Measurements from ENCODE around the gene BLOC1S6. TPM values are rescaled to one million over a fixed set of nuclear protein-coding genes. Genes with fewer than 3 reads are reported as not detected.

Gene BLOC1S6
- polyA plus RNA-seq, 1 donor from 2014 or later, result 179 TPM

DNA sequence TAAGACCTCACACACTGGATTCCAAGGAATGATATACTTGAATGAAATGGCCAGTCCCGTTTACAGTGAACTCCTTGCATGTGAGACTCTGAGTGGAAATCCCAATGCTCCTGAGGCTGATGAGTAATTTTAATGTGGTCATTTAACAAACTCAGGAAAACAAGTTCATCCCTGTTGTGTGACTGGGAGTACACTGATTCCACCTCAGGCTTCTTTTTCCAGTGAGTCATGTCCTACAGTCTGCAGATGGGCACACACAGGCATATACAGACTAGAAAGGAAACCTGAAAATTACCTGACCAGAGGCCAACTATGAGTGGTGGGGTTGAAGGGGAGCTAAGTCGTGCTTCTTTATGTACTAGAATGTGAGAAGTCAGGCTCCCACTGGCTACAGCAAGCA is 53.4 kb downstream of the BLOC1S6 start:
- Histone ChIP-seq H3K9me3 (ENCODE audit: low read length) (no peaks in the 10 kb centered on the region), H3K79me2 (replicated peaks; ENCODE audit: insufficient read depth, low read length) (no peaks in the 10 kb centered on the region), H3K27me3 (ENCODE audit: insufficient read depth, low read depth, low read length) (peaks cover 6% of the 10 kb centered on the region), H3F3A (ENCODE audit: insufficient read depth, low read length, poor library complexity, severe bottlenecking) (no peaks in the 10 kb centered on the region), H3K4me3 (ENCODE audit: low read length) (no peak overlapping the region), H2AFZ (ENCODE audit: low read depth, low read length) (no peak overlapping the region), H3K27ac (ENCODE audit: low read length) (no peak overlapping the region), H4K20me1 (ENCODE audit: insufficient read depth) (no peaks in the 10 kb centered on the region), H3K36me3 (ENCODE audit: insufficient read depth, low read length) (no peaks in the 10 kb centered on the region), H3K9ac (ENCODE audit: low read length) (no peak overlapping the region), H3K4me2 (ENCODE audit: low read length) (no peak overlapping the region), H3K9me2 (ENCODE audit: insufficient read depth, low read length) (no peaks in the 10 kb centered on the region)
- TF ChIP-seq CTCF (IDR thresholded peaks at IDR 0.05; ENCODE audit: poor library complexity, severe bottlenecking), result no peak
- TF ChIP-seq EZH2 (IDR thresholded peaks at IDR 0.05; ENCODE audit: borderline replicate concordance, insufficient read depth, low read length, poor library complexity, severe bottlenecking), result no peak
- TF ChIP-seq MXI1 (conservative IDR thresholded peaks at IDR 0.05; ENCODE audit: poor library complexity, severe bottlenecking), result no peak
- TF ChIP-seq TAF1 (IDR thresholded peaks at IDR 0.05; ENCODE audit: low read depth), result no peak
- no peak for TF ChIP-seq EP300 (conservative IDR thresholded peaks at IDR 0.05; ENCODE audit: poor library complexity, severe bottlenecking)
- TF ChIP-seq POLR2AphosphoS5 (IDR thresholded peaks at IDR 0.05), result no peak
- TF ChIP-seq REST (IDR thresholded peaks at IDR 0.05; ENCODE audit: borderline replicate concordance), result no peak
- no peak for TF ChIP-seq RAD21 (conservative IDR thresholded peaks at IDR 0.05)
- no peak for TF ChIP-seq SMC3 (conservative IDR thresholded peaks at IDR 0.05; ENCODE audit: poor library complexity)

GRCh38 chr15:45641374-45641781 is 54.2 kb downstream of the BLOC1S6 start:
- Histone ChIP-seq H3K79me2 (replicated peaks; ENCODE audit: insufficient read depth, low read length) (no peaks in the 10 kb centered on the region), H3K9ac (ENCODE audit: low read length) (no peak overlapping the region), H4K20me1 (ENCODE audit: insufficient read depth) (no peaks in the 10 kb centered on the region), H3K36me3 (ENCODE audit: insufficient read depth, low read length) (no peaks in the 10 kb centered on the region), H3K27ac (ENCODE audit: low read length) (no peak overlapping the region), H3K27me3 (ENCODE audit: insufficient read depth, low read depth, low read length) (no peaks in the 10 kb centered on the region), H3K4me2 (ENCODE audit: low read length) (no peak overlapping the region), H3K4me3 (ENCODE audit: low read length) (no peak overlapping the region), H3K9me3 (ENCODE audit: low read length) (no peaks in the 10 kb centered on the region), H3K9me2 (ENCODE audit: insufficient read depth, low read length) (no peaks in the 10 kb centered on the region), H3F3A (ENCODE audit: insufficient read depth, low read length, poor library complexity, severe bottlenecking) (no peaks in the 10 kb centered on the region), H2AFZ (ENCODE audit: low read depth, low read length) (no peak overlapping the region)
- no peak for TF ChIP-seq POLR2AphosphoS5 (IDR thresholded peaks at IDR 0.05)
- TF ChIP-seq TAF1 (IDR thresholded peaks at IDR 0.05; ENCODE audit: low read depth), result no peak
- TF ChIP-seq SMC3 (conservative IDR thresholded peaks at IDR 0.05; ENCODE audit: poor library complexity), result no peak
- no peak for TF ChIP-seq CTCF (IDR thresholded peaks at IDR 0.05; ENCODE audit: poor library complexity, severe bottlenecking)
- no peak for TF ChIP-seq MXI1 (conservative IDR thresholded peaks at IDR 0.05; ENCODE audit: poor library complexity, severe bottlenecking)
- no peak for TF ChIP-seq EZH2 (IDR thresholded peaks at IDR 0.05; ENCODE audit: borderline replicate concordance, insufficient read depth, low read length, poor library complexity, severe bottlenecking)
- TF ChIP-seq EP300 (conservative IDR thresholded peaks at IDR 0.05; ENCODE audit: poor library complexity, severe bottlenecking), result no peak
- TF ChIP-seq RAD21 (conservative IDR thresholded peaks at IDR 0.05), result no peak
- TF ChIP-seq REST (IDR thresholded peaks at IDR 0.05; ENCODE audit: borderline replicate concordance), result no peak

All from neural cell (in vitro differentiated cells).